Measurements from ENCODE around the gene CHD5. TPM values are rescaled to one million over a fixed set of nuclear protein-coding genes. Genes with fewer than 3 reads are reported as not detected.
A peak's percentile ranks its signal among the peaks of the same experiment; 100 is the strongest.

The CHD5 gene
- total RNA-seq, 6 experiments from 2014 or later, result not detected

GRCh38 chr1:6070450-6070974 lies 109.6 kb downstream of the CHD5 start:
- no peaks in the 10 kb centered on the region for H3K36me3 ChIP-seq
- no peak for TF ChIP-seq POLR2A (IDR thresholded peaks at IDR 0.05)
- no peak for TF ChIP-seq CTCF (IDR thresholded peaks at IDR 0.05)
- WGBS (ENCODE audit: insufficient coverage, low coverage, low lambda C conversion rate, missing lambda C conversion rate), result 57% methylated on average over 9 of the region's 9 CpGs
- no peaks in the 10 kb centered on the region for H3K4me1 ChIP-seq
- H3K4me3 ChIP-seq, result no peak overlapping the region
- intact Hi-C loops (cut with DNase I), result no loop called here
- no peak overlapping the region for H3K27ac ChIP-seq
- H3K27me3 ChIP-seq, result no peaks in the 10 kb centered on the region
- DNase-seq (no peak), ATAC-seq (no peak)
- H3K9me3 ChIP-seq, result no peaks in the 10 kb centered on the region

- Histone ChIP-seq H3K27ac (no peak overlapping the region), H3K4me1 (no peaks in the 10 kb centered on the region), H3K27me3 (no peaks in the 10 kb centered on the region), H3K9me3 (no peaks in the 10 kb centered on the region), H3K36me3 (no peaks in the 10 kb centered on the region), H3K4me3 (no peak overlapping the region)
- ATAC-seq (no peak), DNase-seq (no peak)
- intact Hi-C loops (cut with DNase I), result no loop called here
- TF ChIP-seq CTCF (IDR thresholded peaks at IDR 0.05) (no peak), POLR2A (IDR thresholded peaks at IDR 0.05) (no peak)
- 80% methylated on average over 1 of the region's 14 CpGs for WGBS (ENCODE audit: insufficient coverage, low coverage, low lambda C conversion rate, missing lambda C conversion rate)
Measured at GRCh38 chr1:6069573-6069972, 110.5 kb downstream of the CHD5 start.

GRCh38 chr1:6068932-6069331 lies 111.2 kb downstream of the CHD5 start:
- WGBS (ENCODE audit: insufficient coverage, low coverage, low lambda C conversion rate, missing lambda C conversion rate), result 64% methylated on average over 2 of the region's 9 CpGs
- TF ChIP-seq CTCF (IDR thresholded peaks at IDR 0.05) (no peak), POLR2A (IDR thresholded peaks at IDR 0.05) (no peak)

GRCh38 chr1:6068073-6068472 lies 112.0 kb downstream of the CHD5 start:
- Histone ChIP-seq H3K4me3 (no peak overlapping the region), H3K27me3 (no peaks in the 10 kb centered on the region), H3K27ac (no peak overlapping the region), H3K9me3 (no peaks in the 10 kb centered on the region), H3K36me3 (no peaks in the 10 kb centered on the region), H3K4me1 (no peaks in the 10 kb centered on the region)
- 64% methylated on average over 5 of the region's 5 CpGs for WGBS (ENCODE audit: insufficient coverage, low coverage, low lambda C conversion rate, missing lambda C conversion rate)
- ATAC-seq (no peak), DNase-seq (no peak)
- TF ChIP-seq CTCF (IDR thresholded peaks at IDR 0.05) (no peak), POLR2A (IDR thresholded peaks at IDR 0.05) (no peak)
- intact Hi-C loops (cut with DNase I), result no loop called here

More at GRCh38 chr1:6068932-6069331, 111.2 kb downstream of the CHD5 start:
- no peak for ATAC-seq
- DNase-seq, result peak in 1 of 3 donors; percentile 36
- H3K4me1 ChIP-seq, result no peaks in the 10 kb centered on the region
- H3K27me3 ChIP-seq, result no peaks in the 10 kb centered on the region
- H3K9me3 ChIP-seq, result no peaks in the 10 kb centered on the region
- no peaks in the 10 kb centered on the region for H3K36me3 ChIP-seq
- H3K4me3 ChIP-seq, result no peak overlapping the region
- no peak overlapping the region for H3K27ac ChIP-seq
- intact Hi-C loops (cut with DNase I), result no loop called here

- no peaks in the 10 kb centered on the region for H3K4me1 ChIP-seq
- DNase-seq, result no peak
- H3K9me3 ChIP-seq, result no peaks in the 10 kb centered on the region
- H3K27me3 ChIP-seq, result no peaks in the 10 kb centered on the region
- H3K36me3 ChIP-seq, result no peaks in the 10 kb centered on the region
- no peak for ATAC-seq
- no peak overlapping the region for H3K4me3 ChIP-seq
- intact Hi-C loops (cut with DNase I), result no loop called here
- 71% methylated on average over 4 of the region's 8 CpGs for WGBS (ENCODE audit: insufficient coverage, low coverage, low lambda C conversion rate, missing lambda C conversion rate)
- TF ChIP-seq POLR2A (IDR thresholded peaks at IDR 0.05) (no peak), CTCF (IDR thresholded peaks at IDR 0.05) (no peak)
- H3K27ac ChIP-seq, result no peak overlapping the region
Measured at GRCh38 chr1:6066680-6067079, 113.4 kb downstream of the CHD5 start.
